HCT116 (cell line): Measurements from ENCODE around the gene STYXL1. TPM values are rescaled to one million over a fixed set of nuclear protein-coding genes. Genes with fewer than 3 reads are reported as not detected.

Experiments
- ATAC-seq: fragments of 200-7000 bp; cut with Tn5 transposase; 2 replicates; pipeline ENCODE4 v1.9.1; 2020; ENCODE audit warnings: mild to moderate bottlenecking, moderate library complexity
- BruUV-seq: library from RNA; stranded (reverse); fragments of 400-500 nt; replicated peaks from 2 replicates; lab custom pipeline; 2021; lab: Mats Ljungman, UMichigan
- CTCF ChIA-PET: fragments of 300-600 bp; sonication (Branson Sonifier 250); formaldehyde crosslinking; loops from one replicate; lab custom pipeline; 2021; ENCODE audit warnings: antibody characterized with exemption; lab: Charles Lee
- POLR2A ChIA-PET: fragments of 300-600, 350-600 bp; sonication (Branson Sonifier 250); formaldehyde crosslinking; loops from one replicate; lab custom pipeline; 2021; ENCODE audit warnings: antibody characterized with exemption; lab: Charles Lee
- RAD21 ChIA-PET, 2 experiments: fragments of 300-600 bp; sonication (Branson Sonifier 250); formaldehyde crosslinking; loops; one replicate each; lab custom pipeline; 2023; ENCODE audit warnings: low total read pairs in 2 of 2; ENCODE audit not compliant: uncharacterized antibody in 2 of 2, unreplicated experiment in 2 of 2, low non-redundant PET in 1 of 2; lab: Charles Lee
- DNase-seq: peaks from one replicate; pipeline ENCODE4 v3.0.0-alpha.2; 2010; ENCODE audit warnings: low read depth, low spot score
- H2AFZ ChIP-seq: fragments of 200-600 bp; shearing (Covaris generic), sonication (generic); 2 replicates; pipeline ENCODE4 v1.6.1; 2017; ENCODE audit warnings: low read depth, mixed run types, mixed read lengths, antibody characterized with exemption, low read length; ENCODE audit not compliant: poor library complexity, severe bottlenecking
- H3K27ac ChIP-seq: 2 replicates; pipeline ENCODE4 v1.5.1; 2012; ENCODE audit warnings: low read depth, low read length
- H3K27me3 ChIP-seq: fragments of 200-600 bp; sonication (generic); 2 replicates; pipeline ENCODE4 v1.6.1; 2016; ENCODE audit warnings: mixed run types, low read length, mixed read lengths; ENCODE audit not compliant: insufficient read depth
- H3K36me3 ChIP-seq, 2 experiments: fragments of 200-500 bp in 1 of 2; fragments of 200-600 bp in 1 of 2; sonication (Bioruptor generic) in 1 of 2; sonication (generic) in 1 of 2; 2 replicates each; pipeline versions ENCODE4 v1.5.1 to v1.6.1; 2014 to 2016; ENCODE audit warnings: low read length in 2 of 2, inconsistent platforms in 1 of 2, mixed read lengths in 1 of 2, mixed run types in 1 of 2; ENCODE audit not compliant: insufficient read depth in 2 of 2, control insufficient read depth in 1 of 2
- H3K4me1 ChIP-seq, 2 experiments: fragments of 200-600 bp in 1 of 2; sonication (generic) in 1 of 2; 2 replicates each; pipeline versions ENCODE4 v1.5.1 to v1.6.1; 2012 to 2017; ENCODE audit warnings: low read length in 2 of 2, inconsistent platforms in 1 of 2, mild to moderate bottlenecking in 1 of 2, mixed read lengths in 1 of 2, mixed run types in 1 of 2, moderate library complexity in 1 of 2; ENCODE audit not compliant: insufficient read depth in 2 of 2, control insufficient read depth in 1 of 2
- H3K4me2 ChIP-seq: fragments of 200-600 bp; sonication (generic); 2 replicates; pipeline ENCODE4 v1.6.1; 2017; ENCODE audit warnings: mixed run types, low read length, mixed read lengths
- H3K4me3 ChIP-seq, 2 experiments: fragments of 200-600 bp in 1 of 2; sonication (generic) in 1 of 2; replicated peaks in 1 of 2; 2 replicates each; pipeline ENCODE4 v1.5.1; 2011 to 2016; ENCODE audit warnings: low read length in 2 of 2, control low read depth in 1 of 2, low read depth in 1 of 2, mild to moderate bottlenecking in 1 of 2, mixed read lengths in 1 of 2, mixed run types in 1 of 2
- H3K79me2 ChIP-seq: fragments of 200-600 bp; sonication (generic); 2 replicates; pipeline ENCODE4 v1.6.1; 2017; ENCODE audit warnings: mild to moderate bottlenecking, mixed run types, low read length, moderate library complexity, mixed read lengths; ENCODE audit not compliant: insufficient read depth
- H3K9ac ChIP-seq: fragments of 200-600 bp; sonication (generic); 2 replicates; pipeline ENCODE4 v1.6.1; 2016; ENCODE audit warnings: low read length, mixed read lengths
- H3K9me2 ChIP-seq: fragments of 200-600 bp; sonication (generic), shearing (Covaris generic); 2 replicates; pipeline ENCODE4 v1.6.1; 2017; ENCODE audit warnings: mixed run types, mild to moderate bottlenecking, moderate library complexity; ENCODE audit not compliant: insufficient read depth
- H3K9me3 ChIP-seq, 2 experiments: fragments of 200-500 bp in 1 of 2; fragments of 200-600 bp in 1 of 2; sonication (Bioruptor generic) in 1 of 2; sonication (generic) in 1 of 2; 2 replicates each; pipeline ENCODE4 v1.6.1; 2014 to 2017; ENCODE audit warnings: low read length in 2 of 2, mixed read lengths in 2 of 2, inconsistent platforms in 1 of 2, low read depth in 1 of 2, mild to moderate bottlenecking in 1 of 2, mixed run types in 1 of 2, moderate library complexity in 1 of 2; ENCODE audit not compliant: control insufficient read depth in 1 of 2, insufficient read depth in 1 of 2
- H4K20me1 ChIP-seq: fragments of 200-600 bp; sonication (generic), shearing (Covaris generic); 2 replicates; pipeline ENCODE4 v1.6.1; 2017; ENCODE audit warnings: mixed run types, mild to moderate bottlenecking, moderate library complexity; ENCODE audit not compliant: insufficient read depth
- ATF3 ChIP-seq: IDR thresholded peaks from 2 replicates; pipeline ENCODE4 v1.6.1; 2012
- CBX3 ChIP-seq: IDR thresholded peaks from 2 replicates; pipeline ENCODE4 v1.6.1; 2012; ENCODE audit warnings: low read depth
- EGR1 ChIP-seq: IDR thresholded peaks from 2 replicates; pipeline ENCODE4 v1.6.1; 2012; ENCODE audit warnings: low read depth
- EZH2 ChIP-seq: fragments of 200-600 bp; sonication (generic); IDR thresholded peaks from 2 replicates; pipeline ENCODE4 v1.6.1; 2017; ENCODE audit warnings: antibody characterized with exemption, mixed run types
- EZH2phosphoT487 ChIP-seq: fragments of 200-600 bp; IDR thresholded peaks from 2 replicates; pipeline ENCODE4 v1.6.1; 2018; ENCODE audit warnings: antibody characterized with exemption, borderline replicate concordance
- FOSL1 ChIP-seq: IDR thresholded peaks from 2 replicates; pipeline ENCODE4 v1.6.1; 2012; ENCODE audit warnings: low read depth
- JUND ChIP-seq: IDR thresholded peaks from 2 replicates; pipeline ENCODE4 v1.6.1; 2012
- MAX ChIP-seq: IDR thresholded peaks from 2 replicates; pipeline ENCODE4 v1.6.1; 2012
- POLR2A ChIP-seq: IDR thresholded peaks from 2 replicates; pipeline ENCODE4 v1.7.0; 2011; ENCODE audit warnings: borderline replicate concordance; ENCODE audit not compliant: insufficient read depth, insufficient read length; ENCODE audit errors: extremely low read depth
- POLR2AphosphoS5 ChIP-seq: IDR thresholded peaks from 2 replicates; pipeline ENCODE4 v1.6.1; 2011; ENCODE audit warnings: mild to moderate bottlenecking, low read depth, low read length, moderate library complexity
- RAD21 ChIP-seq: IDR thresholded peaks from 2 replicates; pipeline ENCODE4 v1.6.1; 2012; ENCODE audit warnings: low read depth, mild to moderate bottlenecking
- SIN3A ChIP-seq: IDR thresholded peaks from 2 replicates; pipeline ENCODE4 v1.6.1; 2012; ENCODE audit warnings: low read depth
- SRF ChIP-seq: IDR thresholded peaks from 2 replicates; pipeline ENCODE4 v1.6.1; 2012; ENCODE audit warnings: low read depth
- TCF7L2 ChIP-seq: IDR thresholded peaks from 2 replicates; pipeline ENCODE4 v1.7.0; 2011; ENCODE audit warnings: borderline replicate concordance, inconsistent platforms; ENCODE audit not compliant: insufficient read depth, insufficient read length; ENCODE audit errors: extremely low read depth
- YY1 ChIP-seq: IDR thresholded peaks from 2 replicates; pipeline ENCODE4 v1.6.1; 2011; ENCODE audit warnings: low read length, low read depth, moderate library complexity, mild to moderate bottlenecking; ENCODE audit not compliant: insufficient replicate concordance; ENCODE audit errors: extremely low read depth
- ZBTB33 ChIP-seq: IDR thresholded peaks from 2 replicates; pipeline ENCODE4 v1.6.1; 2011; ENCODE audit warnings: mild to moderate bottlenecking, low read length, moderate library complexity; ENCODE audit not compliant: insufficient replicate concordance; ENCODE audit errors: extremely low read depth
- ZFX ChIP-seq: fragments of 450-650 bp; IDR thresholded peaks from 2 replicates; pipeline ENCODE4 v1.6.1; 2017
- intact Hi-C: fragments of 100-400 bp; cut with micrococcal nuclease; formaldehyde crosslinking; loops from 2 replicates; pipeline ENCODE4 v1.10.0; 2022
- total RNA-seq: library from RNA; stranded (reverse); gene quantifications from one replicate; pipeline ENCODE4 v1.2.1, GENCODE V29; 2021; ENCODE audit not compliant: unreplicated experiment

The STYXL1 gene
- total RNA-seq, 1 experiment from 2014 or later: 32.5 TPM

DNA sequence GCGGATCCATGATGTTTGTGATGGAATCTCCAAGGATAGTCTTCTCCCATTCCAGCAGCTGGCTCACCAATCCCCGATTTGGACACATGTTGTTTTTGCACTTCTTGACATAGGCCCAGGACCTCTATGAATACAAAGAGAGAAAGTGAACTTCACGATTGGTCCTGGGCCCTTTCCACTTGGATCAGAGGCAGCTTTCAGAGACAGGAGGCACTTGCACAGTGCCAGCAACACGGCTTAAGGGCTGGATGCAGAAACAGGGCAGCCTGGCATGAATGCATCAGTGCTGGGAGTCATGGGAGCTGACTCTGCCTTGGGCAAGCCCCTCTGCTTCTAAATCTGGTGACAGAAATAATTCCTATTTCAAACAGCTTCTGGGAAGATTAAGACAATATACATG is 51.3 kb downstream of the STYXL1 start:
- H4K20me1 ChIP-seq: no peaks in the 10 kb centered on the region
- no peak overlapping the region for H3K4me3 ChIP-seq
- H3K79me2 ChIP-seq: no peaks in the 10 kb centered on the region
- POLR2A ChIA-PET: no interaction called here
- RAD21 ChIA-PET: no interaction called here
- BruUV-seq: no TSS peak
- intact Hi-C loops: no loop called here
- ATAC-seq (no peak), DNase-seq (no peak)
- no peak overlapping the region for H3K9ac ChIP-seq
- peaks cover 10 to 18% of the 10 kb centered on the region in 2 experiments; a peak in 3 of 4 replicates for H3K4me1 ChIP-seq
- H2AFZ ChIP-seq: no peak overlapping the region
- CTCF ChIA-PET: no interaction called here
- H3K36me3 ChIP-seq: no peaks in the 10 kb centered on the region
- no peaks in the 10 kb centered on the region for H3K9me2 ChIP-seq
- no peaks in the 10 kb centered on the region for H3K27me3 ChIP-seq
- no peak overlapping the region for H3K4me2 ChIP-seq
- H3K9me3 ChIP-seq: no peaks in the 10 kb centered on the region
- H3K27ac ChIP-seq: no peak overlapping the region
- TF ChIP-seq JUND (no peak), SIN3A (no peak), ZFX (no peak), EGR1 (no peak), POLR2A (no peak), ZBTB33 (no peak), EZH2 (no peak), EZH2phosphoT487 (no peak), POLR2AphosphoS5 (no peak), SRF (no peak)

GRCh38 chr7:75995996-75996395 is 51.8 kb downstream of the STYXL1 start:
- POLR2A ChIA-PET: no interaction called here
- TF ChIP-seq YY1: no peak
- TF ChIP-seq EZH2: no peak
- TF ChIP-seq JUND: no peak
- TF ChIP-seq SIN3A: no peak
- no peak for TF ChIP-seq CBX3
- no peak for TF ChIP-seq POLR2AphosphoS5
- TF ChIP-seq RAD21: no peak
- TF ChIP-seq SRF: no peak
- TF ChIP-seq TCF7L2: no peak
- TF ChIP-seq ATF3: no peak
- TF ChIP-seq MAX: no peak
- no peak for TF ChIP-seq EGR1
- TF ChIP-seq ZBTB33: no peak
- no peak for TF ChIP-seq FOSL1

More at GRCh38 chr7:75995996-75996395, 51.8 kb downstream of the STYXL1 start:
- no peak overlapping the region for H3K9ac ChIP-seq
- ATAC-seq (no peak), DNase-seq (no peak)
- H3K9me3 ChIP-seq: no peaks in the 10 kb centered on the region
- RAD21 ChIA-PET: no interaction called here
- no peaks in the 10 kb centered on the region for H4K20me1 ChIP-seq
- no peak overlapping the region for H3K27ac ChIP-seq
- CTCF ChIA-PET: no interaction called here
- H3K36me3 ChIP-seq: no peaks in the 10 kb centered on the region
- BruUV-seq: no TSS peak
- no peaks in the 10 kb centered on the region for H3K79me2 ChIP-seq
- no peak overlapping the region for H2AFZ ChIP-seq
- no peaks in the 10 kb centered on the region for H3K27me3 ChIP-seq
- intact Hi-C loops: no loop called here
- H3K4me3 ChIP-seq: no peak overlapping the region
- no peak overlapping the region for H3K4me2 ChIP-seq
- H3K9me2 ChIP-seq: no peaks in the 10 kb centered on the region
- H3K4me1 ChIP-seq: peaks cover 14 to 23% of the 10 kb centered on the region in 2 experiments; a peak in 3 of 4 replicates
